Spinal cord (tissue), 10 donors: ENCODE results near the gene RPS14. TPM values are rescaled to one million over a fixed set of nuclear protein-coding genes. Genes with fewer than 3 reads are reported as not detected.

Experiments
- DNase-seq, 6 donors: peaks; one replicate each; pipeline versions ENCODE4 v3.0.0 to v3.0.0-alpha.2; 2013 to 2015; ENCODE audit warnings: low spot score in 6 of 6, low read depth in 4 of 6
- H3K27ac ChIP-seq: one replicate; pipeline ENCODE4 v1.5.1; 2013; ENCODE audit warnings: low read depth, low read length, control low read depth
- H3K27me3 ChIP-seq: one replicate; pipeline ENCODE4 v1.6.1; 2013; ENCODE audit warnings: low read length; ENCODE audit not compliant: control insufficient read depth, insufficient read depth
- H3K36me3 ChIP-seq: one replicate; pipeline ENCODE4 v1.6.1; 2013; ENCODE audit warnings: low read length; ENCODE audit not compliant: control insufficient read depth, insufficient read depth
- H3K4me1 ChIP-seq: one replicate; pipeline ENCODE4 v1.6.1; 2013; ENCODE audit warnings: low read length; ENCODE audit not compliant: control insufficient read depth, insufficient read depth
- H3K4me3 ChIP-seq: one replicate; pipeline ENCODE4 v1.5.1; 2013; ENCODE audit warnings: low read depth, low read length, control low read depth
- H3K9me3 ChIP-seq: one replicate; pipeline ENCODE4 v1.6.1; 2013; ENCODE audit warnings: low read length; ENCODE audit not compliant: control insufficient read depth, insufficient read depth
- WGBS: methylation state at CpG from one replicate; pipeline ENCODE4 v1.1.5; 2013; ENCODE audit warnings: missing lambda C conversion rate; ENCODE audit not compliant: insufficient coverage; 5-methylcytosine and 5-hydroxymethylcytosine counted together
- long read RNA-seq, 4 donors: transcript quantifications; one replicate each; lab custom pipeline, GENCODE V29; 2026
- polyA plus RNA-seq, 2 donors: library from polyadenylated mRNA; unstranded; fragments of 120-200 nt; gene quantifications; one replicate each; pipeline ENCODE4 v1.2.1, GENCODE V29; 2013; ENCODE audit not compliant: insufficient read length in 2 of 2
- total RNA-seq, 2 donors: library from RNA; depleted of rRNA in 1 of 2; stranded (reverse); fragments of 120-200 nt in 1 of 2; fragments of >200 nt in 1 of 2; gene quantifications; one replicate each; pipeline versions ENCODE4 v1.2.3 to v1.2.4, GENCODE V29; 2013 to 2014
- donor health status: healthy.

RPS14 gene
- total RNA-seq, result 1,000 to 10,000 TPM; 1,186 to 2,810 TPM
- polyA plus RNA-seq, result 1,000 to 10,000 TPM; 1,016 to 1,168 TPM
- long read RNA-seq, donor 1, transcript RPS14-205 (3 exons, 3,119 nt), result minor isoform, 96 of 1,505 reads
- long read RNA-seq, donor 1, transcript RPS14-201 (5 exons, 712 nt), result minor isoform, 8 of 1,505 reads
- long read RNA-seq, donor 1, transcript RPS14-203 (5 exons, 569 nt), result major isoform, 1,096 of 1,505 reads
- long read RNA-seq, donor 1, partial matches to known transcripts, result 261 of 1,505 reads
- long read RNA-seq, donor 1, other reads (novel, unspliced or antisense), result 38 of 1,505 reads
- long read RNA-seq, donor 2, transcript RPS14-205 (3 exons, 3,119 nt), result minor isoform, 46 of 618 reads
- long read RNA-seq, donor 2, transcript RPS14-203 (5 exons, 569 nt), result major isoform, 486 of 618 reads
- long read RNA-seq, donor 2, partial matches to known transcripts, result 66 of 618 reads
- long read RNA-seq, donor 2, other reads (novel, unspliced or antisense), result 15 of 618 reads
- long read RNA-seq, donor 3, transcript RPS14-205 (3 exons, 3,119 nt), result minor isoform, 74 of 913 reads
- long read RNA-seq, donor 3, transcript RPS14-203 (5 exons, 569 nt), result major isoform, 689 of 913 reads
- long read RNA-seq, donor 3, partial matches to known transcripts, result 125 of 913 reads
- long read RNA-seq, donor 3, other reads (novel, unspliced or antisense), result 20 of 913 reads
- long read RNA-seq, donor 4, transcript RPS14-205 (3 exons, 3,119 nt), result minor isoform, 497 of 5,982 reads
- long read RNA-seq, donor 4, transcript RPS14-206 (2 exons, 398 nt), result minor isoform, 22 of 5,982 reads
- long read RNA-seq, donor 4, transcript RPS14-203 (5 exons, 569 nt), result major isoform, 4,468 of 5,982 reads
- long read RNA-seq, donor 4, transcript RPS14-201 (5 exons, 712 nt), result minor isoform, 28 of 5,982 reads
- long read RNA-seq, donor 4, partial matches to known transcripts, result 770 of 5,982 reads
- long read RNA-seq, donor 4, other reads (novel, unspliced or antisense), result 182 of 5,982 reads

- Histone ChIP-seq H3K4me3 (peak within 1 kb of the TSS; percentile 98), H3K9me3 (no peaks in the 10 kb centered on the region), H3K27ac (peak within 1 kb of the TSS; percentile 98), H3K27me3 (no peaks in the 10 kb centered on the region), H3K36me3 (peaks cover 28% of the 10 kb centered on the region), H3K4me1 (peaks cover 9% of the 10 kb centered on the region)
- WGBS, result under 1% methylated on average over 50 of the region's 58 CpGs
- peak; percentile 90 to 99 (median 96) for DNase-seq
Observed at GRCh38 chr5:150449517-150450339, at the start of gene RPS14. Gene RPS14 (minus strand): TSS chr5:150449739. CDS start chr5:150447733, 2,006 bp downstream.

- Histone ChIP-seq H3K27me3 (no peaks in the 10 kb centered on the region), H3K36me3 (peaks cover 33% of the 10 kb centered on the region), H3K4me1 (peaks cover 72% of the 10 kb centered on the region), H3K27ac (no peak overlapping the region), H3K9me3 (no peaks in the 10 kb centered on the region), H3K4me3 (no peak overlapping the region)
- no peak for DNase-seq
Observed at GRCh38 chr5:150498971-150499370, 49.4 kb upstream of the RPS14 start.

- Histone ChIP-seq H3K27ac (no peak overlapping the region), H3K4me3 (no peak overlapping the region), H3K27me3 (no peaks in the 10 kb centered on the region), H3K9me3 (no peaks in the 10 kb centered on the region), H3K4me1 (peaks cover 67% of the 10 kb centered on the region), H3K36me3 (peaks cover 34% of the 10 kb centered on the region)
- WGBS, result 44% methylated on average over 6 of the region's 6 CpGs
- no peak for DNase-seq
Observed at GRCh38 chr5:150498501-150498900, 49.0 kb upstream of the RPS14 start.

- Histone ChIP-seq H3K27ac (no peak overlapping the region), H3K4me3 (no peak overlapping the region), H3K27me3 (no peaks in the 10 kb centered on the region), H3K4me1 (peaks cover 64% of the 10 kb centered on the region), H3K36me3 (peaks cover 34% of the 10 kb centered on the region), H3K9me3 (no peaks in the 10 kb centered on the region)
- WGBS, result 67% methylated on average over 5 of the region's 5 CpGs
- DNase-seq, result no peak
Observed at GRCh38 chr5:150497989-150498317, 48.4 kb upstream of the RPS14 start.

GRCh38 chr5:150497274-150497988, 47.9 kb upstream of the RPS14 start:
- Histone ChIP-seq H3K27ac (no peak overlapping the region), H3K4me1 (peaks cover 60% of the 10 kb centered on the region), H3K9me3 (no peaks in the 10 kb centered on the region), H3K27me3 (no peaks in the 10 kb centered on the region), H3K4me3 (no peak overlapping the region), H3K36me3 (peaks cover 34% of the 10 kb centered on the region)
- no peak for DNase-seq
- WGBS, result 55% methylated on average over 14 of the region's 14 CpGs

- H3K9me3 ChIP-seq, result no peaks in the 10 kb centered on the region
- no peaks in the 10 kb centered on the region for H3K27me3 ChIP-seq
- H3K36me3 ChIP-seq, result peaks cover 35% of the 10 kb centered on the region
- 74% methylated on average over 3 of the region's 4 CpGs for WGBS
- peaks cover 55% of the 10 kb centered on the region for H3K4me1 ChIP-seq
- no peak for DNase-seq
- no peak overlapping the region for H3K4me3 ChIP-seq
- H3K27ac ChIP-seq, result no peak overlapping the region
Observed at GRCh38 chr5:150496534-150496933, 47.0 kb upstream of the RPS14 start.

- H3K4me3 ChIP-seq, result no peak overlapping the region
- no peaks in the 10 kb centered on the region for H3K27me3 ChIP-seq
- H3K9me3 ChIP-seq, result no peaks in the 10 kb centered on the region
- no peak for DNase-seq
- peaks cover 38% of the 10 kb centered on the region for H3K36me3 ChIP-seq
- 100% methylated on average over 1 of the region's 3 CpGs for WGBS
- peaks cover 54% of the 10 kb centered on the region for H3K4me1 ChIP-seq
- H3K27ac ChIP-seq, result no peak overlapping the region
Observed at GRCh38 chr5:150496098-150496497, 46.6 kb upstream of the RPS14 start.

- Histone ChIP-seq H3K27ac (no peak overlapping the region), H3K4me1 (peaks cover 55% of the 10 kb centered on the region), H3K27me3 (no peaks in the 10 kb centered on the region), H3K9me3 (no peaks in the 10 kb centered on the region), H3K36me3 (peaks cover 33% of the 10 kb centered on the region), H3K4me3 (no peak overlapping the region)
- WGBS, result 60% methylated on average over 4 of the region's 6 CpGs
- no peak for DNase-seq
Observed at GRCh38 chr5:150492621-150493020, 43.1 kb upstream of the RPS14 start.

GRCh38 chr5:150491876-150492275, 42.3 kb upstream of the RPS14 start:
- Histone ChIP-seq H3K27ac (no peak overlapping the region), H3K9me3 (no peaks in the 10 kb centered on the region), H3K27me3 (no peaks in the 10 kb centered on the region), H3K4me1 (peaks cover 55% of the 10 kb centered on the region), H3K4me3 (no peak overlapping the region), H3K36me3 (peaks cover 28% of the 10 kb centered on the region)
- WGBS, result 93% methylated on average over 3 of the region's 4 CpGs
- DNase-seq, result no peak
